ENCODE results near the gene TRIM41. TPM values are rescaled to one million over a fixed set of nuclear protein-coding genes. Genes with fewer than 3 reads are reported as not detected.

Gene TRIM41
- total RNA-seq, 1 donor from 2014 or later, result 17.5 TPM

DNA sequence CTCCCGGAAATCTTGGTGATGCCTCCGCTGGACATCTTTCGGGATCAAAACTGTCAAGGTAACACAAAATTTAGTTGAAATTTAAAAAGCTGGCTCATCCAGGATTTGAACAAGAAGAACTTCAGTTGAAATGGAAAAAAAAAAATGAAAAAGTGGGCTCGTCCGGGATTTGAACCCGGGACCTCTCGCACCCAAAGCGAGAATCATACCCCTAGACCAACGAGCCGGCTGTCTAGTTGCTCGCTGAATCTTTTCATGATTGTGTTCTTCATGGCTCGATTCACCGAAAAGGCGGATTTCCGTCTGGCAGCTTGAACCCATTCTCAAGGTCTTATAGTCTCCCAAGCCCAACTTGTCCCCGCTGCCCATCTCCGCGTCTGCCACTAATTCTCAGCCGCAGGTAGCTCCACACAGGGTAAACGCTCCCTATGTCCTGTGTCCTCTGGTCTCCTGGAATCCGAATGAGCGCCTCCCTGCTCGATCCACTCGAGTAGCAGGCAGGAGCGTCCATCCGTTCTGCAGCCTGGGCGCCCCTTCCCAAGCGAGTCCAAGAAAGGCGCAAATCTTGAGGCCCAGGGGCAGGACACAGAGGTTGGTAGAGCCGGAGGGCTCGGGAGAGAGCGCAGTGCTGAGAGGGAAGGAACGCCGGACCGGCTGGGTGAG lies 34.2 kb upstream of the TRIM41 start:
- Histone ChIP-seq H3K36me3 (ENCODE audit: control insufficient read depth, insufficient read depth, low read length) (no peaks in the 10 kb centered on the region), H3K4me3 (ENCODE audit: low read depth, low read length) (peak overlapping the region; percentile 71), H3K27me3 (ENCODE audit: control insufficient read depth, insufficient read depth, low read length) (no peaks in the 10 kb centered on the region)
- no peak for DNase-seq (ENCODE audit: low read depth)
- TF ChIP-seq, protein P1, sequence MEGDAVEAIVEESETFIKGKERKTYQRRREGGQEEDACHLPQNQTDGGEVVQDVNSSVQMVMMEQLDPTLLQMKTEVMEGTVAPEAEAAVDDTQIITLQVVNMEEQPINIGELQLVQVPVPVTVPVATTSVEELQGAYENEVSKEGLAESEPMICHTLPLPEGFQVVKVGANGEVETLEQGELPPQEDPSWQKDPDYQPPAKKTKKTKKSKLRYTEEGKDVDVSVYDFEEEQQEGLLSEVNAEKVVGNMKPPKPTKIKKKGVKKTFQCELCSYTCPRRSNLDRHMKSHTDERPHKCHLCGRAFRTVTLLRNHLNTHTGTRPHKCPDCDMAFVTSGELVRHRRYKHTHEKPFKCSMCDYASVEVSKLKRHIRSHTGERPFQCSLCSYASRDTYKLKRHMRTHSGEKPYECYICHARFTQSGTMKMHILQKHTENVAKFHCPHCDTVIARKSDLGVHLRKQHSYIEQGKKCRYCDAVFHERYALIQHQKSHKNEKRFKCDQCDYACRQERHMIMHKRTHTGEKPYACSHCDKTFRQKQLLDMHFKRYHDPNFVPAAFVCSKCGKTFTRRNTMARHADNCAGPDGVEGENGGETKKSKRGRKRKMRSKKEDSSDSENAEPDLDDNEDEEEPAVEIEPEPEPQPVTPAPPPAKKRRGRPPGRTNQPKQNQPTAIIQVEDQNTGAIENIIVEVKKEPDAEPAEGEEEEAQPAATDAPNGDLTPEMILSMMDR (IDR thresholded peaks at IDR 0.05; ENCODE audit: insufficient read depth, low read length, poor library complexity, severe bottlenecking), result no peak

DNA sequence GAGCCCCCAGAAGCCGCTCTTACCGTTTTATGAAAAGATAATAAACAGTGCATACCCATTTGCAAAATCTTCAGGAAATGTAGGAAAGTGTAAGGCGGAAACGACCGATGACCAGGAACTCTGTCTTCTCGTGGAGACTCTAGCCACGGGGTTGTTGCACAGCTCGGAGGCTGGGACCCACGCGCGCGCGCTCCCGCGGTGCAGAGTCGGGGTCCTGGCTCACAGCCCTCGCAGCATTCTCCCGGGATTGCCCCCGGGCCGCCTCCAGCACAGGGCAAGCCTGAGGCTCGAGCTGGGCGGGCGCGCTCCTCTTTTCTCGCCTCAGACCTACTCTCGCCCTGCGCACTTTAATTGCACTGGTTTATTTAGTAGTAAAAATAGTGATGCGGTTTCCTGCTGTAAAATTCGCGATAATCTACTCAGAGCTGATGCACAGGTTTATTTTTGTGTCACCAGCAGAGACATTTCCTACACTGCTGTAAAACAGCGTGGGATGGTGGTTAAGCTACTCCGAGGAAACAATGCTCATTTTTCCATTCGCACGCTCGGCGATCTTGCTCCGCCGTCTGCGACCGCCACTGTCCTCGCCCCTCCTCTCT lies 33.6 kb upstream of the TRIM41 start:
- TF ChIP-seq, protein P1 (IDR thresholded peaks at IDR 0.05; ENCODE audit: insufficient read depth, low read length, poor library complexity, severe bottlenecking), result no peak
- Histone ChIP-seq H3K36me3 (ENCODE audit: control insufficient read depth, insufficient read depth, low read length) (no peaks in the 10 kb centered on the region), H3K27me3 (ENCODE audit: control insufficient read depth, insufficient read depth, low read length) (no peaks in the 10 kb centered on the region), H3K4me3 (ENCODE audit: low read depth, low read length) (peak overlapping the region; percentile 71)
- DNase-seq (ENCODE audit: low read depth), result no peak

DNA sequence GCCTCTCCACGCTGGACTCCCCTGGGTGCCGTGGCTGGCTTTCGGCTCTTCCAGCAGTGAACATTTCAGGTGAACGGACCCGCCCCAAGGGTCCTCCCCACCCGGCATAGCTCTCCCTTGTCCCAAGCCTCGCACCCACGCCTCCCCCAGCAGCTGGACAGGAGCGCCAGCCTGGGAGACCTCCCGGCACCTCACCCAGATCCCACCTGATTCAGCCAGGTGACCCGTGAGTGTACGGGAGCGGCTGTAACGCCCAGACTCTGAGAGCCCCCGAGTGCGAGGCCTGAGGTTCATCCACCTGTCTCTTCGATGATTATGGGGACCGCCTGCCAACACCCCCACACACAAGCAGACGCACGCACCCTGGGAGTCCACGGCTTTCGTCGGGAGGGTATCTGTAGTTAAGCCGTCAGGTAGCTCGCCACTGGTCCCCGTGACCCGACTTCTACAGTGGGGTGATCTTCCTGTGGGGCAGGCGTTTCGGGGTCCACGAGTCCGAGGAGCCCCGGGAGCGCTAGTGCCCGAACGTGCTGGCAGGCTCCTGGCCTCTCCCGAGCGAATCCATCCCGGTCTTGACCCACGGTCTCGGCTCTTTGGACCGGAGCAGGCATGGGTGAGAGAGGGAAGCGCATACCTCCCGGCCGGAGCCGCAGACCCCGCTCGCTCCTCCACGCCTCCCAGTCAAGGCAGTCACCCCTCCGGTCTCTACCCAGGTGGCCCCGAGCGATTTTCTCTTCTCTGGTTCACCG lies 32.9 kb upstream of the TRIM41 start:
- TF ChIP-seq, protein P1 (IDR thresholded peaks at IDR 0.05; ENCODE audit: insufficient read depth, low read length, poor library complexity, severe bottlenecking), result no peak
- Histone ChIP-seq H3K27me3 (ENCODE audit: control insufficient read depth, insufficient read depth, low read length) (no peaks in the 10 kb centered on the region), H3K36me3 (ENCODE audit: control insufficient read depth, insufficient read depth, low read length) (no peaks in the 10 kb centered on the region), H3K4me3 (ENCODE audit: low read depth, low read length) (peak overlapping the region; percentile 71)
- DNase-seq (ENCODE audit: low read depth), result no peak

DNA sequence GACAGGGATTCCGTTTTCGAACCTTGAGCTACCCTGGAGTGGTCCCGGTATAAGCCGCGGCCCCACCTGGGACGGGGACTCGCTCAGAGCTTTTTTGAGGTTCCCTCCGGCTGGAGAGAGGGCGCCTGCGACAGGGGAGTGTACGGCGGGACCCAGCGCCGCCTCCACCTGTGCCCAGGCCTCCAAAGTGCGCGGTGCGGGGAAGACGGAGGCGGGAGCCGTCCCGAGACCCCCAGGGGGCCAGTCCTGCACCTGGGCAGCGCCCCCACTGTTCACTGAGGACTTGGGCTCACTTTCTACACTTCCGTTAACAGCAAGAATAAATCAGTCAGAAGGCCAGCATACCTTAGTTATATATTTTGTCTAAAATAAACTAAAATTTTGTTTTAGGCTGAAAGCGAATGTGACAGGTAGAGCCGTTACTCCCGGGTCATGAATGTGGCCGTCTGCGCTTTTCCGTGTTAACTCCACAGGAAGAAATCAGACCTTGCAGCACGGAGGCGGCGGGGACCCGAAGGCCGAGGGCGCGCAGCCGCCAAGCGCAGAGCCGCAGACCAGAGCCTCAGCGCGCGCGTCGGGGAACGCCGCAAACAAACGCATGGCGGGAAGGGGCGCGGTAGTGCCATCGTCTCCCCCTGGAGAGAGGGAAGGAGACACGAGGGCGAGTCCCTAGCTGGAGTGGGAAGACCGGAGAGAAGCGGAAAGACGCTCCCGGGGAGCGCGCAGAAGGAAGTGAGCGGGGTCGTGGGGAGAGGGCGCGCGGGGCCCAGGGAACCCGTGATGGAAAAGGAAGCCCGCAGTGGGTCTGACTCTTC lies 32.2 kb upstream of the TRIM41 start:
- peak overlapping the region; percentile 71 for H3K4me3 ChIP-seq (ENCODE audit: low read depth, low read length)
- H3K27me3 ChIP-seq (ENCODE audit: control insufficient read depth, insufficient read depth, low read length), result no peaks in the 10 kb centered on the region
- TF ChIP-seq, protein P1 (IDR thresholded peaks at IDR 0.05; ENCODE audit: insufficient read depth, low read length, poor library complexity, severe bottlenecking), result peak; percentile 37
- DNase-seq (ENCODE audit: low read depth), result no peak
- no peaks in the 10 kb centered on the region for H3K36me3 ChIP-seq (ENCODE audit: control insufficient read depth, insufficient read depth, low read length)

DNA sequence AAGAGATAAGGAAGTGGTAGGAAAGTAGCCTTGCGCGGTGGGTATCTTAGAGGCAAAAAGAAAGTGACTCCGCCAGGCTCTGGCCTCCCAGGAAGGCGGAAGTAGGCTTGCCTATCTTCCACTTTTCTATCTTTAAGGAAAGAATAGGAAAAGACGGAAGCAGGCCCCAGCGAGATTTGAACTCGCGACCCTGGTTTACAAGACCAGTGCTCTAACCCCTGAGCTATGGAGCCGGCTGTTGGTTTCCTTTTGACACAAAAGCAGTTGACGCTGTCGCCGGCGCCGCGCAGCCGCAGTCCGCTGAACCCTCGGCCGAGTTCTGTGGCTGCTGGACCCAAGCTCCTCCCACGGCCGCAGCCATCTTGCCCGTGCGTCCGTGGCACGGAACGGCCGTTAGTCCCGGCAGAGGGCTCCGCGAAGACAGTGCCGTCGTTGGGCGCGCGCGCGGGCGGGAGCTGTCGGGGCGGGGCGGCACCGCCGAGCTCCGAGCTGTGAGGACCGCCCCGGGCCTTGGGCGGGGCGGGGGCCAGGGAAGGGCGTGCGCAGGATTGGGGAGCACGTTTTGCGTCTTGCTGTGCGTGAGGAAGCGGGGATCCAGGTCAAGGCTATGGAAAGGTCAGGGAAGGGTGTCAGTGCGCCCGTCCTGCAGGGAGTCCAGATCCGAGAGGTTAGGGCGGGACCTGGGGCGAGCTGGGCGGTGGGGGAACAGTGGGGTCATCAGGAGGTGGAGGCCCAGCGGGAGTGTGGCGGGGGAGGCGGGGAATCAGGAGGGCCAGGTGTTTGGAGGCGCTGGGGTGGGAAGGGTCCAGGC lies 31.4 kb upstream of the TRIM41 start:
- H3K36me3 ChIP-seq (ENCODE audit: control insufficient read depth, insufficient read depth, low read length), result no peaks in the 10 kb centered on the region
- DNase-seq (ENCODE audit: low read depth), result no peak
- H3K27me3 ChIP-seq (ENCODE audit: control insufficient read depth, insufficient read depth, low read length), result no peaks in the 10 kb centered on the region
- peak overlapping the region; percentile 81 for H3K4me3 ChIP-seq (ENCODE audit: low read depth, low read length)
- TF ChIP-seq, protein P1 (IDR thresholded peaks at IDR 0.05; ENCODE audit: insufficient read depth, low read length, poor library complexity, severe bottlenecking), result no peak
